A549 (cell line): ENCODE results near the gene WBP1L. TPM values are rescaled to one million over a fixed set of nuclear protein-coding genes. Genes with fewer than 3 reads are reported as not detected.

Experiments
- ATAC-seq, 2 experiments: fragments of 200-7000 bp in 1 of 2; fragments of >200 bp in 1 of 2; cut with Nextera tagmentation in 1 of 2; cut with Tn5 transposase in 1 of 2; 3 replicates each; pipeline versions ENCODE4 v1.8.0 to v1.9.1; 2018 to 2020; ENCODE audit warnings: mild to moderate bottlenecking in 1 of 2, moderate library complexity in 1 of 2
- CTCF ChIA-PET: fragments of 300-600 bp; sonication (Branson Sonifier 250); formaldehyde crosslinking; extraction: SDS; loops from one replicate; lab custom pipeline; 2021; ENCODE audit warnings: antibody characterized with exemption, inconsistent platforms; lab: Yijun Ruan, JAX
- POLR2A ChIA-PET: fragments of 350-600 bp; formaldehyde crosslinking; extraction: SDS; loops from one replicate; lab custom pipeline; 2021; ENCODE audit warnings: antibody characterized with exemption, inconsistent platforms; lab: Yijun Ruan, JAX
- DNase-seq, 2 experiments: peaks; one replicate each; pipeline versions ENCODE4 v3.0.0 to v3.0.0-alpha.2; 2011 to 2016; ENCODE audit warnings: low read depth in 1 of 2, low spot score in 1 of 2
- FAIRE-seq: peaks from 2 replicates; lab custom pipeline; 2011; peaks lifted over from hg19 to GRCh38; lab: Jason Lieb, UNC
- H3K27ac ChIP-seq, 2 experiments: fragments of >200 bp; sonication (Bioruptor Twin); formaldehyde crosslinking; 3 replicates each; pipeline ENCODE4 v1.5.1; 2016 to 2017
- H3K4me1 ChIP-seq: fragments of >200 bp; sonication (Bioruptor Twin); formaldehyde crosslinking; 3 replicates; pipeline ENCODE4 v1.6.1; 2016
- H3K4me2 ChIP-seq: fragments of >200 bp; sonication (Bioruptor Twin); formaldehyde crosslinking; 3 replicates; pipeline ENCODE4 v1.6.1; 2016
- H3K4me3 ChIP-seq: fragments of >200 bp; sonication (Bioruptor Twin); formaldehyde crosslinking; 3 replicates; pipeline ENCODE4 v1.5.1; 2016
- H3K9me3 ChIP-seq: fragments of >200 bp; sonication (Bioruptor Twin); formaldehyde crosslinking; 3 replicates; pipeline ENCODE4 v1.6.1; 2016
- CBX8 ChIP-seq: fragments of 200-600 bp; sonication (generic); IDR thresholded peaks from 2 replicates; pipeline ENCODE4 v1.6.1; 2016
- CHD2 ChIP-seq: fragments of 150-350 bp; IDR thresholded peaks from 2 replicates; pipeline ENCODE4 v1.6.1; 2014; ENCODE audit warnings: low read length; ENCODE audit not compliant: partially characterized antibody
- EHMT2 ChIP-seq: fragments of 200-600 bp; sonication (generic); IDR thresholded peaks from 2 replicates; pipeline ENCODE4 v1.6.1; 2016; ENCODE audit warnings: antibody characterized with exemption, low read depth, mild to moderate bottlenecking, moderate library complexity
- ESRRA ChIP-seq: fragments of 150-350 bp; IDR thresholded peaks from 2 replicates; pipeline ENCODE4 v1.6.1; 2014; ENCODE audit warnings: mild to moderate bottlenecking, low read length, borderline replicate concordance
- FOSB ChIP-seq: fragments of 250-450 bp; sonication (Bioruptor Pico); IDR thresholded peaks from 2 replicates; pipeline ENCODE4 v1.5.0; 2020; ENCODE audit warnings: mild to moderate bottlenecking, moderate library complexity
- HDAC2 ChIP-seq: fragments of 200-600 bp; sonication (generic); IDR thresholded peaks from 2 replicates; pipeline ENCODE4 v1.6.1; 2016
- HOXA7 ChIP-seq: fragments of 250-450 bp; sonication (Bioruptor Pico); IDR thresholded peaks from 2 replicates; pipeline ENCODE4 v1.5.0; 2020; ENCODE audit warnings: mild to moderate bottlenecking, moderate library complexity
- HOXB13 ChIP-seq: fragments of 250-450 bp; sonication (Bioruptor Pico); IDR thresholded peaks from 2 replicates; pipeline ENCODE4 v1.5.0; 2020; ENCODE audit warnings: low read depth, mild to moderate bottlenecking, moderate library complexity
- JUN ChIP-seq, 2 experiments: fragments of >200 bp; sonication (Bioruptor Twin); formaldehyde crosslinking; IDR thresholded peaks; 2 replicates in 1 of 2; 3 replicates in 1 of 2; pipeline ENCODE4 v1.6.1; 2016 to 2017
- KDM1A ChIP-seq: fragments of 200-600 bp; sonication (generic); IDR thresholded peaks from 2 replicates; pipeline ENCODE4 v1.6.1; 2016; ENCODE audit warnings: low read depth, mild to moderate bottlenecking
- MAFK ChIP-seq: fragments of 450-650 bp; IDR thresholded peaks from 2 replicates; pipeline ENCODE4 v1.6.1; 2014; ENCODE audit not compliant: partially characterized antibody
- NPAS2 ChIP-seq: fragments of 250-450 bp; sonication (Bioruptor Pico); IDR thresholded peaks from 2 replicates; pipeline ENCODE4 v1.8.0; 2022; ENCODE audit warnings: mild to moderate bottlenecking, moderate library complexity, borderline replicate concordance
- PHF8 ChIP-seq: fragments of 200-600 bp; sonication (generic); IDR thresholded peaks from 2 replicates; pipeline ENCODE4 v1.6.1; 2016; ENCODE audit warnings: low read depth, mild to moderate bottlenecking, antibody characterized with exemption, moderate library complexity, borderline replicate concordance
- POLR2A ChIP-seq: IDR thresholded peaks from 2 replicates; pipeline ENCODE4 v1.6.1; 2012; ENCODE audit warnings: mild to moderate bottlenecking, low read length
- RAD21 ChIP-seq, 2 experiments: fragments of >200 bp in 1 of 2; sonication (Bioruptor Twin) in 1 of 2; formaldehyde crosslinking in 1 of 2; IDR thresholded peaks in 1 of 2; conservative IDR thresholded peaks in 1 of 2; 2 replicates in 1 of 2; 3 replicates in 1 of 2; pipeline ENCODE4 v1.6.1; 2012 to 2018; ENCODE audit warnings: inconsistent platforms in 1 of 2
- RFX5 ChIP-seq: fragments of 450-650 bp; IDR thresholded peaks from 2 replicates; pipeline ENCODE4 v1.7.1; 2014; ENCODE audit warnings: antibody characterized with exemption, mild to moderate bottlenecking, moderate library complexity
- SREBF2 ChIP-seq: fragments of 450-650 bp; IDR thresholded peaks from 2 replicates; pipeline ENCODE4 v1.6.1; 2014; ENCODE audit warnings: mild to moderate bottlenecking, moderate library complexity
- TFCP2L1 ChIP-seq: fragments of 250-450 bp; sonication (Bioruptor Pico); IDR thresholded peaks from 2 replicates; pipeline ENCODE4 v1.5.0; 2021; ENCODE audit warnings: mild to moderate bottlenecking
- ZFP36 ChIP-seq: fragments of 450-650 bp; IDR thresholded peaks from 2 replicates; pipeline ENCODE4 v1.6.1; 2014; ENCODE audit warnings: borderline replicate concordance; ENCODE audit not compliant: partially characterized antibody
- ZSCAN20 ChIP-seq: fragments of 250-450 bp; sonication (Bioruptor Pico); IDR thresholded peaks from 2 replicates; pipeline ENCODE4 v1.8.0; 2022; ENCODE audit warnings: mild to moderate bottlenecking, moderate library complexity
- WGBS: methylation state at CpG from one replicate; pipeline ENCODE4 v1.1.6; 2017; ENCODE audit errors: missing lambda C conversion rate; 5-methylcytosine and 5-hydroxymethylcytosine counted together
- polyA plus RNA-seq, 4 experiments: library from polyadenylated mRNA; depleted of rRNA in 3 of 4; stranded (reverse); fragments of >200 nt; fragmentation: RNase III in 1 of 4; extraction: RNeasy Plus Mini Kit Qiagen cat#74134 plus additional on column Dnase treatment in 1 of 4; gene quantifications; 2 replicates in 3 of 4; 3 replicates in 1 of 4; pipeline ENCODE4 v1.2.3, GENCODE V29; 2011 to 2017
- TF ChIP-seq, protein P1 (sequence below): fragments of 450-650 bp; IDR thresholded peaks from 2 replicates; pipeline ENCODE4 v1.6.1; 2014; ENCODE audit warnings: antibody characterized with exemption
- TF ChIP-seq, protein P2 (sequence below): IDR thresholded peaks from 2 replicates; pipeline ENCODE4 v1.6.1; 2012; ENCODE audit warnings: low read depth, borderline replicate concordance
- TF ChIP-seq, protein P3 (sequence below): fragments of 200-600 bp; sonication (generic); IDR thresholded peaks from 2 replicates; pipeline ENCODE4 v1.6.1; 2016; ENCODE audit warnings: antibody characterized with exemption, mild to moderate bottlenecking, moderate library complexity
- TF ChIP-seq, protein P4 (sequence below): IDR thresholded peaks from 2 replicates; pipeline ENCODE4 v1.6.1; 2012
- TF ChIP-seq, protein P5 (sequence below): fragments of >200 bp; sonication (Bioruptor Twin); formaldehyde crosslinking; IDR thresholded peaks from 3 replicates; pipeline ENCODE4 v1.6.1; 2016
- TF ChIP-seq, protein P6 (sequence below): fragments of 250-450 bp; sonication (Bioruptor Pico); IDR thresholded peaks from 2 replicates; pipeline ENCODE4 v1.5.0; 2021; ENCODE audit warnings: mild to moderate bottlenecking, moderate library complexity, borderline replicate concordance

Gene WBP1L
- polyA plus RNA-seq, 2 of the 4 experiments (the other 2 are of a cell fraction): 19.8 to 23.5 TPM

DNA sequence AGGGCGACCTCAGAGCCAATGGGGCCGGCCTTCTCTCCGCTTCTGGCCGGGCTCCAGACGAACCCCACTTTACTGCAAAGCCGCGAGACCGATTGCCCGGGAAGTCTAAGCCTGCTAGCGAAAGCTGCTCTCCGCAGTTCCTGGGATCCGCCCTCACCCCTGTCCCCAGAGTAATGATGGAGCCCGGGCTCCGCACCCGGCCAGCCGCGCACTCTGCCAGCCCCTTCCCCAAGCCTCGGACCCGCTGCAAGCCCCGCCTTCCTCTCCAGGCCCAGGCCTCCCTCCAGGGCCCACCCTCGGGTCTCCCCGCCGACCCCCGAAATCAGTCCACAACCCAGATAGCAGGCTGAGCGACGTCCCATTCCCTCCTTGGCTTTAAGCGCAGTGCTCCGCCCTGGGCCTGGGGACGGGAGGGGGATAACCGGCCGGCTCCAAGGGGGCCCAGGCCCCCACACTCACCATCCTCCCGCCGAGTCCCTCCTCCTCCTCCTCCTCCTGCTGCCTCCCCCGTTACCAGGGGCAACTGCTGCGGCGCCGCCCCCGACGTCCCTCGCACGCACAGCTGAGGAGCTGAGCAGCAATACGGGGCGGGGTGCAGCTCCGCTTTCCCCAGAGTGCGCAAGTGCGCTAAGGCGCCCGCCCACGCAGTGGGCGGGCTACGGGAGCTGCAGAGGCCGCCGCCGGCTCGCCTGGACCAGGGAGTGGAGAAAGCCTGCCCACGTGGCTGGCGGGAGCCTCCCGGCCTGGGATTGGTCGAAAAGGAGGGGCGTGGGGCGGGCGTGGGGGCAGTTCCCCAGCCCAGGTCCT is 29.7 kb upstream of the WBP1L start, which contains the start of gene ARL3:
Gene ARL3 (minus strand): TSS at position 584 of the 807 bp plus-strand sequence. CDS start 122 bp downstream, at position 462.
- under 1% methylated on average over 29 of the region's 62 CpGs for WGBS
- ChIA-PET POLR2A (interaction anchor here (0.7 to 2.5 kb wide), 12 partner anchors 9 to 479 kb away, joined by 3 to 15 read pairs (median 4); partner anchors contain the start of genes NT5C2 and WBP1L), CTCF (interaction anchor here (0.6 to 3.8 kb wide), 23 partner anchors 9 to 321 kb away, joined by 3 to 15 read pairs (median 4); partner anchors contain the start of gene TRIM8)
- peak; percentile 91 to 94 for ATAC-seq
- no peaks in the 10 kb centered on the region for H3K9me3 ChIP-seq
- peak; percentile 97 for DNase-seq
- peak within 1 kb of the TSS; percentile 92 for H3K4me2 ChIP-seq
- FAIRE-seq: no peak
- H3K4me1 ChIP-seq: peaks cover 29% of the 10 kb centered on the region
- peak within 1 kb of the TSS; percentile 88 to 94 for H3K27ac ChIP-seq
- TF ChIP-seq POLR2A (no peak; the same call in none of the 2 replicates), PHF8 (peak; percentile 57), RAD21 (conservative IDR thresholded peaks at IDR 0.05 in 1 of 2, IDR thresholded peaks at IDR 0.05 in 1 of 2) (no peak), HDAC2 (no peak), CBX8 (no peak), FOSB (CRISPR knock-in tag) (no peak), KDM1A (0 out of 2 replicates have a peak, but pooled peaks have one; percentile 47), TFCP2L1 (0 out of 2 replicates have a peak, but pooled peaks have one; percentile 59), RFX5 (no peak), JUN (IDR thresholded peaks at IDR 0.05) (0 out of 5 replicates have a peak, but pooled peaks have one; percentile 47 to 55), SREBF2 (no peak), HOXA7 (CRISPR knock-in tag) (no peak), HOXB13 (no peak), CHD2 (peak; percentile 57), ZFP36 (no peak), EHMT2 (no peak), MAFK (no peak), NPAS2 (no peak), ZSCAN20 (CRISPR knock-in tag) (no peak), ESRRA (no peak)
- TF ChIP-seq, protein P1, sequence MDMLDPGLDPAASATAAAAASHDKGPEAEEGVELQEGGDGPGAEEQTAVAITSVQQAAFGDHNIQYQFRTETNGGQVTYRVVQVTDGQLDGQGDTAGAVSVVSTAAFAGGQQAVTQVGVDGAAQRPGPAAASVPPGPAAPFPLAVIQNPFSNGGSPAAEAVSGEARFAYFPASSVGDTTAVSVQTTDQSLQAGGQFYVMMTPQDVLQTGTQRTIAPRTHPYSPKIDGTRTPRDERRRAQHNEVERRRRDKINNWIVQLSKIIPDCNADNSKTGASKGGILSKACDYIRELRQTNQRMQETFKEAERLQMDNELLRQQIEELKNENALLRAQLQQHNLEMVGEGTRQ: peak; percentile 92
- TF ChIP-seq, protein P2, sequence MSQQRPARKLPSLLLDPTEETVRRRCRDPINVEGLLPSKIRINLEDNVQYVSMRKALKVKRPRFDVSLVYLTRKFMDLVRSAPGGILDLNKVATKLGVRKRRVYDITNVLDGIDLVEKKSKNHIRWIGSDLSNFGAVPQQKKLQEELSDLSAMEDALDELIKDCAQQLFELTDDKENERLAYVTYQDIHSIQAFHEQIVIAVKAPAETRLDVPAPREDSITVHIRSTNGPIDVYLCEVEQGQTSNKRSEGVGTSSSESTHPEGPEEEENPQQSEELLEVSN: peak; percentile 91; the same call in 1 of the 2 replicates
- TF ChIP-seq, protein P3, sequence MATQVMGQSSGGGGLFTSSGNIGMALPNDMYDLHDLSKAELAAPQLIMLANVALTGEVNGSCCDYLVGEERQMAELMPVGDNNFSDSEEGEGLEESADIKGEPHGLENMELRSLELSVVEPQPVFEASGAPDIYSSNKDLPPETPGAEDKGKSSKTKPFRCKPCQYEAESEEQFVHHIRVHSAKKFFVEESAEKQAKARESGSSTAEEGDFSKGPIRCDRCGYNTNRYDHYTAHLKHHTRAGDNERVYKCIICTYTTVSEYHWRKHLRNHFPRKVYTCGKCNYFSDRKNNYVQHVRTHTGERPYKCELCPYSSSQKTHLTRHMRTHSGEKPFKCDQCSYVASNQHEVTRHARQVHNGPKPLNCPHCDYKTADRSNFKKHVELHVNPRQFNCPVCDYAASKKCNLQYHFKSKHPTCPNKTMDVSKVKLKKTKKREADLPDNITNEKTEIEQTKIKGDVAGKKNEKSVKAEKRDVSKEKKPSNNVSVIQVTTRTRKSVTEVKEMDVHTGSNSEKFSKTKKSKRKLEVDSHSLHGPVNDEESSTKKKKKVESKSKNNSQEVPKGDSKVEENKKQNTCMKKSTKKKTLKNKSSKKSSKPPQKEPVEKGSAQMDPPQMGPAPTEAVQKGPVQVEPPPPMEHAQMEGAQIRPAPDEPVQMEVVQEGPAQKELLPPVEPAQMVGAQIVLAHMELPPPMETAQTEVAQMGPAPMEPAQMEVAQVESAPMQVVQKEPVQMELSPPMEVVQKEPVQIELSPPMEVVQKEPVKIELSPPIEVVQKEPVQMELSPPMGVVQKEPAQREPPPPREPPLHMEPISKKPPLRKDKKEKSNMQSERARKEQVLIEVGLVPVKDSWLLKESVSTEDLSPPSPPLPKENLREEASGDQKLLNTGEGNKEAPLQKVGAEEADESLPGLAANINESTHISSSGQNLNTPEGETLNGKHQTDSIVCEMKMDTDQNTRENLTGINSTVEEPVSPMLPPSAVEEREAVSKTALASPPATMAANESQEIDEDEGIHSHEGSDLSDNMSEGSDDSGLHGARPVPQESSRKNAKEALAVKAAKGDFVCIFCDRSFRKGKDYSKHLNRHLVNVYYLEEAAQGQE: 0 out of 2 replicates have a peak, but pooled peaks have one; percentile 40
- TF ChIP-seq, protein P4, sequence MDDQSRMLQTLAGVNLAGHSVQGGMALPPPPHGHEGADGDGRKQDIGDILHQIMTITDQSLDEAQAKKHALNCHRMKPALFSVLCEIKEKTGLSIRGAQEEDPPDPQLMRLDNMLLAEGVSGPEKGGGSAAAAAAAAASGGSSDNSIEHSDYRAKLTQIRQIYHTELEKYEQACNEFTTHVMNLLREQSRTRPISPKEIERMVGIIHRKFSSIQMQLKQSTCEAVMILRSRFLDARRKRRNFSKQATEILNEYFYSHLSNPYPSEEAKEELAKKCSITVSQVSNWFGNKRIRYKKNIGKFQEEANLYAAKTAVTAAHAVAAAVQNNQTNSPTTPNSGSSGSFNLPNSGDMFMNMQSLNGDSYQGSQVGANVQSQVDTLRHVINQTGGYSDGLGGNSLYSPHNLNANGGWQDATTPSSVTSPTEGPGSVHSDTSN: no peak; the same call in 1 of the 2 replicates
- TF ChIP-seq, protein P5, sequence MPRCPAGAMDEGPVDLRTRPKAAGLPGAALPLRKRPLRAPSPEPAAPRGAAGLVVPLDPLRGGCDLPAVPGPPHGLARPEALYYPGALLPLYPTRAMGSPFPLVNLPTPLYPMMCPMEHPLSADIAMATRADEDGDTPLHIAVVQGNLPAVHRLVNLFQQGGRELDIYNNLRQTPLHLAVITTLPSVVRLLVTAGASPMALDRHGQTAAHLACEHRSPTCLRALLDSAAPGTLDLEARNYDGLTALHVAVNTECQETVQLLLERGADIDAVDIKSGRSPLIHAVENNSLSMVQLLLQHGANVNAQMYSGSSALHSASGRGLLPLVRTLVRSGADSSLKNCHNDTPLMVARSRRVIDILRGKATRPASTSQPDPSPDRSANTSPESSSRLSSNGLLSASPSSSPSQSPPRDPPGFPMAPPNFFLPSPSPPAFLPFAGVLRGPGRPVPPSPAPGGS: 0 out of 3 replicates have a peak, but pooled peaks have one; percentile 18
- TF ChIP-seq, protein P6, sequence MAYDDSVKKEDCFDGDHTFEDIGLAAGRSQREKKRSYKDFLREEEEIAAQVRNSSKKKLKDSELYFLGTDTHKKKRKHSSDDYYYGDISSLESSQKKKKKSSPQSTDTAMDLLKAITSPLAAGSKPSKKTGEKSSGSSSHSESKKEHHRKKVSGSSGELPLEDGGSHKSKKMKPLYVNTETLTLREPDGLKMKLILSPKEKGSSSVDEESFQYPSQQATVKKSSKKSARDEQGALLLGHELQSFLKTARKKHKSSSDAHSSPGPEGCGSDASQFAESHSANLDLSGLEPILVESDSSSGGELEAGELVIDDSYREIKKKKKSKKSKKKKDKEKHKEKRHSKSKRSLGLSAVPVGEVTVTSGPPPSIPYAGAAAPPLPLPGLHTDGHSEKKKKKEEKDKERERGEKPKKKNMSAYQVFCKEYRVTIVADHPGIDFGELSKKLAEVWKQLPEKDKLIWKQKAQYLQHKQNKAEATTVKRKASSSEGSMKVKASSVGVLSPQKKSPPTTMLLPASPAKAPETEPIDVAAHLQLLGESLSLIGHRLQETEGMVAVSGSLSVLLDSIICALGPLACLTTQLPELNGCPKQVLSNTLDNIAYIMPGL (CRISPR knock-in tag): no peak
- H3K4me3 ChIP-seq: peak within 1 kb of the TSS; percentile 95
